GM18868 (cell line): ENCODE results near the gene C3orf70.

Experiments
- ATAC-seq: cut with Tn5 transposase; IDR thresholded peaks from one replicate; pipeline ENCODE4 v1.9.1; 2021; ENCODE audit warnings: mild to moderate bottlenecking, moderate library complexity; ENCODE audit not compliant: unreplicated experiment

Gene C3orf70

DNA sequence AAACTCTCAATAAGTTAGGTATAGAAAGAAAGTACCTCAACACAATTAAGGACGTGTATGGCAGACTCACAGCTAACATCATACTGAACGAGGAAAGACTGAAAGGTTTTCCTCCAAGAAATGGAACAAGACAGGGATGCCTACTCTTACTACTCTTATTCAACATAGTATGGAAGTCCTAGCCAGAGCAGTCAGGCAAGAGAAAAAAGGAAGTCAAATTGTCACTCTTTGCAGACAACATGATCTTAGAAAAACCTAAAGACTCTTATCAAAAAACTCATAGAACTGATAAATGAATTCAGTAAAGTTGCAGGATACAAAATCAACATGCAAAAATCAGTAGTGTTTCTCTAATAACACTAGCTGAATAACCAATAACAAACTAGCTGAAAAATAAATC is 96.0 kb downstream of the C3orf70 start:
- ATAC-seq: no peak

DNA sequence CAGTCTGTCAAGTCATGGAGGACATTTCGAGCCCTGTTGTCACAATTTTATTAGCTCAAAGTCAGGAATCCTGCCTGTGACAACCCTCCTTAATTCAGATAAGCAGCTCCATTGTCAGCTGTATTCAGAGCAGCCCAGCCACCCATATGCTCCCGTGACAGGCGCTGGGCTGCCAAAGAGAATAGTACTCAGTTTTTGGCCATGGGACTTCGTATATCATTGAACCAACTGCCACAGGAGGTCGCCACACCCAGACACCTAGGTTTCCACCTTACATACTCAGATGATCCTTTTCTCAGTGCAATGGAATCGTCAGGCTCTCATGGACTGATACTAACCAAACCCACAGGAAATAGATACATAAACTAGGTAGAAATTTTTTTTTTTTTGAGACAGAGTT is 100.2 kb downstream of the C3orf70 start:
- ATAC-seq: no peak

DNA sequence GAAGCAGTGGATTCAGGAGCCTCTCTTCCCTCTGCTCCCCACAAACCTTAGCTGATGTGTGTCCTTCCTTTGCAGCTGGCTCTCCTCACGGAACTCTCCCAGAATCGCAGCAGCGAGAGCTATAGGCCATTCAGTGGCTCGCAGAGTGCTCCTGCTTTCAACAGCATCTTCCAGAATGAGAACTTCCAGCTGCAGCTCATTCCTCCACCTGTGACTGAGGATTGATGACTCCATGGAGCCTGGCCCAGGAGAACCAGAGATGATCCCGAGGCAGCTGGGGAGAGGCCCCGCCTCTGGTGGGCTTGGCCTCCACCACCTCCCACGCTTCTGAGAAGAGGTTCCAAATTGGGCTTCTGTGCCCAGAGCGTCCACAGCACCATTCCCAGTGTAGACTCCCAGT is 101.1 kb downstream of the C3orf70 start:
- ATAC-seq: no peak

DNA sequence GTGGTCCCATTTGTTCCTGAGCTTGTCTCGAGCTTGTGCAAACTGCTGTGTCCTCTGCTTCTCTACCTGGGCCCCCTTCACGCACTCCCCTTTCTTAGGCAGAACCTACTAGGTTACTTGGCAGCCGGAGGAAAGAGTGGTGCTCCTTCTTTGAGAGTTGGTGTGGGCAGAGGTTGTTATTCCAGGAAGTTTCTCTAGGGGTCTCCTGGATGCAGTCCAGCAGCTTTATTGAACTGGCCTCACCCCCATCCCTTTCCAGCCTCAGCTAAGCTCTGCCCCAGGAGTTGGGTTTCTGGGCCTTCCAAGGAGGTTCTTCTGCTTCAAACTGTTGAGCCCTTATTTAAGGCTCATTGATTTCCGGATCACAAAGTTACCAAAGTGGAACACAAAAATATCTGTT is 103.2 kb downstream of the C3orf70 start:
- no peak for ATAC-seq

DNA sequence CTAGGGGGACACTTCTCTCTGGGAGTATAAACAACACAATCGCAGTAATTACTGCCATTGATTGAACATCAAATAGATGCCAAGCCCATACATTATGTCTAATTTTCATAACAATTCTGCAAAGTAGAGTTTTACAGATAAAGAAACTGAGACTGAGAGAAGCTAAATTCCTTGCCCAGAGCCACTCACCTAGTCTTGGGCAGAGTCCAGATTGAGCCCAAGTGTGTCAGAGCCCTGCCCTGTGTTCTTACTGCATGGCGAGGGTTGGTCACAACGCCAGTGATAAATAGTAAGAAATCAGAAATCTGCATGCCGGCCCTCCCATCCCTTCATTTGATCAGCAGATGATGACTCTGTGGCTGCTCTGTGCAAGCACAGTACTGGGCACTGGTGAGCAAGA is 106.3 kb downstream of the C3orf70 start:
- ATAC-seq: no peak

DNA sequence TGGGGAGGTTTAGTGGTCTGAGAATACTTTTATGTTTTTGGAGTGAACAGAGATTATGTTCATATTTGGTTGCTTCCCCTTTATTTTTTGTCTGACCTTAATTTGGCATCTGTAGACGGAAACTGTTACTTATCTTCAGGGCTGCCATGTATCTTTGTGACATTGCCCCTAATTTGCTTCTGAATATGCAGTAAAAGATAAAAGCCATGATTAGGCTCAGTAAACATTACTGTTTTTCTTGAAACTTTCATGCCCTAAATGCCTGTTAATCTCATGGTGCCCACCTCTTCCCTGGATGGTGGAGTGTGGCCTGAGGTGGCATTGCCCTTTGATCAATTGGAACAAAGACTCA is 106.7 kb downstream of the C3orf70 start:
- no peak for ATAC-seq

DNA sequence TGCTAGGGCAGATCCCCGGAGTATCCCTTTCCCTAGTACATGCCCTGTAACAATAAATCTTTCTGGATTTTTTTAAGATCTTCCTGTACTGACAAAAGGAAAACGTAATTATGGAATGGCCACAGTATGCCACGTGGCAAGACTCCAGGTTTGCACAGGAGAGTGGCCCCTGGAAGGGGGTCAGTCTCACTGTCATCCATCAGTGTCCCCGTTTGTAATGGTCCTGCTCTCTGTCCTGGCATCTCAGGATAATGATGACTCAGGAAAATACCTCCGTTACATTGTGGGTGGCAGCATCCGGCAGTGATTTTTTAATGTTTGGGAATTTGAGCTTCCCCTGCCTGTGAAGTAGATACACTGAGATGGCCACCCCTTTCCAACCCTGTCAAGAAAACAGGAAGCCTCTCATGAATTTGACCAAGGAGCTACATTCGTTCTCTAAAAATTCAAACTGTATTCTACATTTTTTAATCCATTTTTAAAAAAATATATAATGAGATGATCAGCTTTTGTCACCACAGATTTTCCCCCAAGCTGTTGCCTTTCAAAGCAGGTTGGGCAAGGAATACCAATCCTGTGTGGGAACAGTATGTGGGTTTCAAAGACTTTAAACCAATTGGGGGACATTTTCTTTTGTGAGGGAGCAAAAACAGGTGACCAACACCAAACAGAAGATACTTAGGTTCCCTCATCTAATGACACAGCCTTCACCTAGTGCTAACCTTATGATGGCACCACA is 110.4 kb downstream of the C3orf70 start:
- ATAC-seq: no peak

DNA sequence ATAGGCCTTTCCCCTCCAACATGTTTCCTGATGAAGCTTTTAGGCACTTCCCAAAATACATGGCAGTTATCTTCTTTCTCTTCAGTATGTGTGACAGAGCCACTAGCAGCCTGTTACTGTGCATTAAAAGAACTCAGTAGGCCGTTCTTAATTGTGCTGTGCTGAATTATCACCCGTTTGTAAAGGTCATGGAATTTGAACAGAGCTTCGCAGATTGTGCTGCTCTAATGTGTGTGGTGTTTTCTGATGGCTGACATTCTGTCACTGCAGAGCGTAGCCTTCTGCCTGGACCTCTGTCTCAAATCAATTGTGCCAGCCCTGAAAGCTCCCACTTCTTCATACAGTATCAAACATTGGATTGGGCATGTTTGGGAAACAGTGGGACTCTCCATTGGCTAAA is 111.3 kb downstream of the C3orf70 start:
- ATAC-seq: no peak

DNA sequence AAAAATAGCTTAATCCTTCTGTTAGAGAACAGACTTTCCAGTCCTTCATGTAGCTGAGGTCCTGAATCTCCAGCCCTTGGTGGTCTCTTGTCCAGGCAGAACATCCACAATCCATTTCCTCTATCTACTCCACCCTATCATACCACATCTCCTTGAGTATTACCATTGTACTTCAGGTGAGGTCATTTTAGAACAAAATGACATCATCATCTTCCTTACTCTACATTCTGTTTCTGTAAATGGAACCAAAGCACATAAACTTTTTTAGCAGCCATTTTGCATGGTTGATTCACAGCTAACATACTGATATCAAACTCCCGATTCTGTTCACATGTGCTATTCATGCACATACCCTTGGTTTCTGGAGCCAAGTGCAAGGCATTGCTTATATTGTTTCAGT is 112.4 kb downstream of the C3orf70 start:
- ATAC-seq: no peak

DNA sequence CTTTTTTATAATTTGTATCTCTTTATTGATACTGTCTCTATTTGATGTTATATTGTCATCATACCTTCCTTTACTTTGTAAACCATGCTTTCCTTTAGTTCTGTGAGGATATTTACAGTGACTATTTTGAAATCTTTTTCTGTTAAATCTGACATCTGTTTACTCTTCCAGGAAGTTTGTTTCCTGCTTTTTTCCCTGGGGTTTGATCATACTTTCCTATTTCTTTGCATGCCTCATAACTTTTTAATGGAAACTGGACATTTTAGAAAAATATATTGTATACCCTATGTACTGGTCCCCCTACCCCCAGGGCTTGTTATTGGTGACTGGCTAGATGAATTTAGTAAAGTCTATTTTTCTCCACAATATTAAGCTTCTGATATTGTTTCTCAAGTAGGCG is 115.1 kb downstream of the C3orf70 start:
- ATAC-seq: no peak

DNA sequence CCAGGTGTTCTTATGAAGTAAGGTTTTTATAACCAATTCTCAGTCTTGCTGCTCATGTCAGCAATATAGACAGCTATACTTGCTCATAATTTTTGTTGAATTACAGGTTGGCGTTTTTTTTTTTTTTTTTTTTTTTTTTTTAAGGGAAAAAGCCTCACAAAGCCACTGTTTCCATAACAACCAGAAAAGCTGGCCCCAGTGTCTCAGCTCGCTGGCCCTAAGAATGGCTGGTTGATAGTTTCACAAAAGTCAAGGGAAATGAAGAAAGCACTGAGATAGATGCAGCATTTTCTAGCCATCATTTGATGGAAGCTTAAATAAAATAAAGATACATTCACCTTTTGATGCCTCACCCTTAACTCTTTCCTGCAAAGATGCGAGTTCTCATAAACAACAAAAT is 121.9 kb downstream of the C3orf70 start:
- ATAC-seq: no peak

DNA sequence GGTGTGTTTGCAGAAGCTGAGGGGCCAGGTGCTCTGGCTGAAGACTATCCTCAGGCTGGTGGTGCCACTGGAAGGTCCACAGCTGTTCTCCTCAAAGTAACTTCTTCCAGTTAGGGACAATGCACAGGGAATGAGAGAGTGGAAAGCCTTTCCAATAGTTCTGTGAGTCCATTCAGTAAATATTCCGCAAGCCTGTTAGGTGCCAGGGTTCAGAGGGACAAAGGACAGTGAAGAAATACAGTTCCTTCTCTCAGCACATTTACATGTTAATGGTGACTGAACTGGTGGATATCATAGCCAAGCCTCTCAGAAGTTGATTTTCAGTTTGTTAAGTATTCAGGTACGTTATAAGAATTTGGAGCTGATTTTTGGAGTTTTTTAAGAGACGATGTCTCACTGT is 122.5 kb downstream of the C3orf70 start:
- ATAC-seq: no peak

DNA sequence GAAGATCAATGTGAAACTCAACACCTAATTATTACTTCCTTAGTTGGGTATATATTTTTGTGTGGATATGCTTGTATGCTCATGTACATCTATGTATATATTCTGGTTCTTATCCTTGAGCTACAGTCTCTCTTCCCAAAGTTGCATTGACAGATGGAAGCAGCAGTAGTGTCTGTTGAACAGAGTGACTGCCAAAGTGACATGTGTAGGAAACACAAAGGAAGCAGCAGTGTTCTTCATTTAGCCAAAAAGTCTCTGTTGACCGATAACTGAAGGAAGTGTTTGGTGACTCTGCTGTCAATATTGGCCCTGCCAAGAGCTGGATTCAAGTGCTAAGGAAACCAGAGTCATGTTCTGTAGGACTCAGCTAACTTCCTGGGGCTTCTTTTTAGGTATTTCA is 123.8 kb downstream of the C3orf70 start:
- no peak for ATAC-seq

DNA sequence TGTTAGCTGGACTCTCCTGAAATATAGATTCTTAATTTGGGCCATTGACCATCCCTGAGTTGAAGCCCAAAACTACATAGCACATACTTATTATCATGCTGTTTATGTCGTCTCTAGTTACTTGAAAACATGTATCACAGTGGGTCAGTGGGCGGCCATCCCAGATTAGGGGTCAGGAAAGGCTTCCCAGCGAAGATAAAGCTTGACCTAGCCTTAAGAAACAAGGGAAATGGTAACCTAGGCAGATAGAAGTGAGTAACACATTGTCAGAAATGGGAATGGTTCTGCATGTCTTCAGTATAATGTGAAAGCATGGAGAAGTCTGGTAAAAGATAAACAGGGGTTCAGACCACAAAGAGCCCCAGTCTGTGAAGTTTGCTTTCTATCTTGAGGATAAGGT is 124.7 kb downstream of the C3orf70 start:
- no peak for ATAC-seq
